ENCODE data around the gene ELOVL6.
"Not testable (repeated sequence)": the region's sequence is repeated elsewhere in the genome, so short reads cannot be mapped to it uniquely, and the experiment has no call there.

ELOVL6 gene

GRCh38 chr4:110198435-110199416 lies at the start of gene ELOVL6:
ELOVL6 (minus strand) TSS chr4:110198615; CDS start chr4:110198335, 280 bp downstream.
- in situ Hi-C loops (cut with MboI; ENCODE audit: low sequenced_read_pairs), result no loop called here

- in situ Hi-C loops (cut with MboI; ENCODE audit: low sequenced_read_pairs), result no loop called here
Measured at GRCh38 chr4:110248100-110248499, 49.7 kb upstream of the ELOVL6 start.

- in situ Hi-C loops (cut with MboI; ENCODE audit: low sequenced_read_pairs), result no loop called here
Measured at GRCh38 chr4:110247591-110247990, 49.2 kb upstream of the ELOVL6 start.

- in situ Hi-C loops (cut with MboI; ENCODE audit: low sequenced_read_pairs), result no loop called here
Measured at GRCh38 chr4:110245577-110245976, 47.2 kb upstream of the ELOVL6 start.

- in situ Hi-C loops (cut with MboI; ENCODE audit: low sequenced_read_pairs), result no loop called here
Measured at GRCh38 chr4:110236324-110236723, 37.9 kb upstream of the ELOVL6 start.

- in situ Hi-C loops (cut with MboI; ENCODE audit: low sequenced_read_pairs), result not testable (repeated sequence)
Measured at GRCh38 chr4:110233581-110233980, 35.2 kb upstream of the ELOVL6 start.

GRCh38 chr4:110231869-110232268 lies 33.5 kb upstream of the ELOVL6 start:
- in situ Hi-C loops (cut with MboI; ENCODE audit: low sequenced_read_pairs), result no loop called here

- in situ Hi-C loops (cut with MboI; ENCODE audit: low sequenced_read_pairs), result no loop called here
Measured at GRCh38 chr4:110229266-110229665, 30.9 kb upstream of the ELOVL6 start.

GRCh38 chr4:110224812-110225211 lies 26.4 kb upstream of the ELOVL6 start:
- in situ Hi-C loops (cut with MboI; ENCODE audit: low sequenced_read_pairs), result no loop called here

GRCh38 chr4:110224142-110224541 lies 25.7 kb upstream of the ELOVL6 start:
- in situ Hi-C loops (cut with MboI; ENCODE audit: low sequenced_read_pairs), result no loop called here

- in situ Hi-C loops (cut with MboI; ENCODE audit: low sequenced_read_pairs), result not testable (repeated sequence)
Measured at GRCh38 chr4:110218935-110219334, 20.5 kb upstream of the ELOVL6 start.

- in situ Hi-C loops (cut with MboI; ENCODE audit: low sequenced_read_pairs), result not testable (repeated sequence)
Measured at GRCh38 chr4:110217181-110217580, 18.8 kb upstream of the ELOVL6 start.

- in situ Hi-C loops (cut with MboI; ENCODE audit: low sequenced_read_pairs), result no loop called here
Measured at GRCh38 chr4:110216129-110216528, 17.7 kb upstream of the ELOVL6 start.

GRCh38 chr4:110211770-110212061 lies 13.3 kb upstream of the ELOVL6 start:
- in situ Hi-C loops (cut with MboI; ENCODE audit: low sequenced_read_pairs), result no loop called here

- in situ Hi-C loops (cut with MboI; ENCODE audit: low sequenced_read_pairs), result no loop called here
Measured at GRCh38 chr4:110211007-110211769, 12.8 kb upstream of the ELOVL6 start.

- in situ Hi-C loops (cut with MboI; ENCODE audit: low sequenced_read_pairs), result no loop called here
Measured at GRCh38 chr4:110208419-110208818, 10.0 kb upstream of the ELOVL6 start.

GRCh38 chr4:110207233-110207632 lies 8.8 kb upstream of the ELOVL6 start:
- in situ Hi-C loops (cut with MboI; ENCODE audit: low sequenced_read_pairs), result no loop called here

GRCh38 chr4:110202024-110202423 lies 3.6 kb upstream of the ELOVL6 start:
- in situ Hi-C loops (cut with MboI; ENCODE audit: low sequenced_read_pairs), result no loop called here

GRCh38 chr4:110201502-110201901 lies 3.1 kb upstream of the ELOVL6 start:
- in situ Hi-C loops (cut with MboI; ENCODE audit: low sequenced_read_pairs), result no loop called here

- in situ Hi-C loops (cut with MboI; ENCODE audit: low sequenced_read_pairs), result no loop called here
Measured at GRCh38 chr4:110200689-110201088, 2.3 kb upstream of the ELOVL6 start.

- in situ Hi-C loops (cut with MboI; ENCODE audit: low sequenced_read_pairs), result no loop called here
Measured at GRCh38 chr4:110198049-110198434, 373 bp downstream of the ELOVL6 start.

GRCh38 chr4:110197529-110198042 lies 829 bp downstream of the ELOVL6 start:
- in situ Hi-C loops (cut with MboI; ENCODE audit: low sequenced_read_pairs), result no loop called here
